Tibial nerve (tissue), 4 donors: ENCODE data around the gene TGFBI.

ENCODE experiments used
- EP300 ChIP-seq, 2 donors: sonication (generic); formaldehyde crosslinking; IDR thresholded peaks; one replicate each; pipeline ENCODE4 v1.6.1; 2017; ENCODE audit warnings: antibody characterized with exemption in 2 of 2, mild to moderate bottlenecking in 1 of 2
- POLR2A ChIP-seq, 2 donors: fragments of 450-650 bp; IDR thresholded peaks; one replicate each; pipeline ENCODE4 v1.6.1; 2017; ENCODE audit warnings: antibody characterized with exemption in 2 of 2, mild to moderate bottlenecking in 2 of 2, moderate library complexity in 2 of 2
- TF ChIP-seq, protein P1 (sequence below), 5 experiments: fragments of 200-600 bp in 3 of 5; fragments of 450-650 bp in 2 of 5; sonication (generic) in 3 of 5; IDR thresholded peaks; one replicate each; pipeline ENCODE4 v1.5.1; 2016 to 2019; ENCODE audit warnings: antibody characterized with exemption in 5 of 5, mild to moderate bottlenecking in 3 of 5, moderate library complexity in 2 of 5

DNA sequence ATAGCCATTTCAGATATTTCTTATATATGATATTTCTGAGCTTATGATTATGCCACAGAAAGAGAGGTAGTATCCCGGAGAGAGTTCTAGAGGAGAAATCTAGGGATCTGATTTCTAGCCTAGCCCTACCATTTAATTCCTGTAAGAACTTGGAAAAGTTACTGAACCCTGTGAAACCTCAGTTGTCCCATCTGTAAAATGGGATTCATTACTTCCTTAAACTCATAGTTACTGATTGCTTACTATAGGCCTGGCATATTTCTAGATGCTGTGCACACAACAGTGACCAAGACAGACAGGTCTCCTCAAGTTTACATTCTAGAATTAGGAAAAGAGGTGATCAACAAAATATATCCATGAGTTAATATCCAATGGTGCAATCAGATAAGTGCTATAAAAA lies 73.1 kb downstream of the TGFBI start:
- no peak for TF ChIP-seq EP300 (IDR thresholded peaks at IDR 0.05)
- TF ChIP-seq, protein P1, sequence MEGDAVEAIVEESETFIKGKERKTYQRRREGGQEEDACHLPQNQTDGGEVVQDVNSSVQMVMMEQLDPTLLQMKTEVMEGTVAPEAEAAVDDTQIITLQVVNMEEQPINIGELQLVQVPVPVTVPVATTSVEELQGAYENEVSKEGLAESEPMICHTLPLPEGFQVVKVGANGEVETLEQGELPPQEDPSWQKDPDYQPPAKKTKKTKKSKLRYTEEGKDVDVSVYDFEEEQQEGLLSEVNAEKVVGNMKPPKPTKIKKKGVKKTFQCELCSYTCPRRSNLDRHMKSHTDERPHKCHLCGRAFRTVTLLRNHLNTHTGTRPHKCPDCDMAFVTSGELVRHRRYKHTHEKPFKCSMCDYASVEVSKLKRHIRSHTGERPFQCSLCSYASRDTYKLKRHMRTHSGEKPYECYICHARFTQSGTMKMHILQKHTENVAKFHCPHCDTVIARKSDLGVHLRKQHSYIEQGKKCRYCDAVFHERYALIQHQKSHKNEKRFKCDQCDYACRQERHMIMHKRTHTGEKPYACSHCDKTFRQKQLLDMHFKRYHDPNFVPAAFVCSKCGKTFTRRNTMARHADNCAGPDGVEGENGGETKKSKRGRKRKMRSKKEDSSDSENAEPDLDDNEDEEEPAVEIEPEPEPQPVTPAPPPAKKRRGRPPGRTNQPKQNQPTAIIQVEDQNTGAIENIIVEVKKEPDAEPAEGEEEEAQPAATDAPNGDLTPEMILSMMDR (IDR thresholded peaks at IDR 0.05): no peak
- TF ChIP-seq POLR2A (IDR thresholded peaks at IDR 0.05): no peak
